Activated CD4-positive, alpha-beta T cell treated with anti-CD3 and anti-CD28 coated beads, Interleukin-2, amount 50 U/mL, for 16 hours (primary cell): ENCODE measurements around the gene NFATC2.
A peak's percentile ranks its signal among the peaks of the same experiment; 100 is the strongest.

Experiments
- DNase-seq: peaks from one replicate; pipeline ENCODE4 v3.0.0-alpha.2; 2020

Gene NFATC2

GRCh38 chr20:51371720-51372119 is 170.8 kb downstream of the NFATC2 start:
- DNase-seq: no peak

GRCh38 chr20:51369503-51369902 is 173.0 kb downstream of the NFATC2 start:
- DNase-seq: no peak

- DNase-seq: no peak
These were observed 173.9 kb downstream of the NFATC2 start for GRCh38 chr20:51368461-51369211.

- no peak for DNase-seq
These were observed 176.2 kb downstream of the NFATC2 start for GRCh38 chr20:51366155-51366886.

DNA sequence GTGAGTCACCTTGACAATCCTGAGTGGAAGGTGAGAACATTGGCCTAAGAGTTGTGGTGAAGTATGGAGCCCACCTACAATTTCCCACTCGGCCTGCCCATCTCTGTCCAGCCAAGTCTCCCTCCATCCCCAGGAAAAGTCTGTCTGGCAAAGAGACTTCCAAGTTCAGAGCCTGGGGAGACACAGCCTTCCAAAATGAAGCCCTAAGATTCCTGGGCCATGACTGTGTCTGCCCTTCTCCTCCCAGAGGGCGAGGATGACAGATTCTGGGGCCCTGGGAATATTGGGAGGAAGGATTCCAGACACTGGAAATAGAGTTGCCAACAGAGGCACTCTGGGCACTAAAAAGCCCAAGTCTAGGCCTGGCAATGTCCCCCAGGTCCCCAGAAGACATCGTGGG is 176.8 kb downstream of the NFATC2 start:
- no peak for DNase-seq

DNA sequence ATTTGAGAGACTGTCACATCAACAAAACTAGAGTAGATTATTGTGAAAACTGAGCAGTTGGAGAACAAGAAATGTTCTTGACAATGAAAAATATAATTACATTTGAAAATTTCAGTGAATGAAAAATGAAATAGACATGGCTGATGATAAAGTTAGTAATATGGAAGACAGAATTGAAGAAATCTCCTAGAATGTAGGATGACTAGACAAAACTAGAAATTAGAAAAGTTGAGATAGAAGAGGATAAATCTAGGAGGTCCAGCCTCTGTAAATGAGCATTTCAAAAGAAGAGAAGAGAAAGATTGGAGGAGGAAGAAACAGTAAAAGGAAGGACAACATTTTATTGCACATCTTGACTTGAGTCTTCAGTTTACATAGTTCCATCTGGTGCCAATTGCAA is 178.7 kb downstream of the NFATC2 start:
- DNase-seq: no peak

DNA sequence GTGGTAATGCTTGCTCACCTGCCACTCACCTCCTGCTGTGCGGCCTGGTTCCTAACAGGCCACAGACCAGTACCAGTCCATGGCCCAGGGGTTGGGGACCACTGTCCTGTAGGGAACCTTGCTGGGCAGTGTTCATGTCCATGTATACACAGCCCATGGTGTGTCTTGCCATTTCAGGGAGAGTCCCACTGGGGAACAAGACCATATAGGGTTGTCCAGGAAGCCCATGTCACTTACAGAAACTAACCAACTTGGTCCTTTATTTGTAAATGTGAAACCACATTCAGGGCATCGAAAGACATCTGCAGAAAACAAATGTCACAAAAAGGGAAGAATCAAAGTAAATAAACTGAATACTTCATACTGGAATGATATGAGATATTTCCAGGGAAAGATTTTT is 179.1 kb downstream of the NFATC2 start:
- no peak for DNase-seq

DNA sequence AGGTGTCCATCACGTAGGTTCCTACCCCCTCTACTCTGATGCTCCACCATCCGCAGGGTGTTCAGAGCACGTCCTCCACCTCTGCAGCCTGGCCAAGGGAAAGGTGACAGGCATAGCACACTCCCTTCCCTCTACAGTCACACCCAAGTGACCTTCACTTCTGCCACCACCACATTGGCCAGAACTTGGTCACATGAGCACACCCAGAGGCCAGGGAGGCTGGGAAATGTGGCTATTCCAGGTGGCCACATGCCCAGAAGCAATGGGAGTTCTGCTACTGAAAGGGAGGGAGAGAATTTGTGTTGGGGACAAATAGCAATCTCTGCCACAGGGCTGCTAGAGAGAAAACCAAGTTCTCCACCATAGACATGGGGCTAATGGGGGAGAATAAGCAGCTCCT is 180.3 kb downstream of the NFATC2 start:
- no peak for DNase-seq

- no peak for DNase-seq
These were observed 181.3 kb downstream of the NFATC2 start for GRCh38 chr20:51361258-51361657.

DNA sequence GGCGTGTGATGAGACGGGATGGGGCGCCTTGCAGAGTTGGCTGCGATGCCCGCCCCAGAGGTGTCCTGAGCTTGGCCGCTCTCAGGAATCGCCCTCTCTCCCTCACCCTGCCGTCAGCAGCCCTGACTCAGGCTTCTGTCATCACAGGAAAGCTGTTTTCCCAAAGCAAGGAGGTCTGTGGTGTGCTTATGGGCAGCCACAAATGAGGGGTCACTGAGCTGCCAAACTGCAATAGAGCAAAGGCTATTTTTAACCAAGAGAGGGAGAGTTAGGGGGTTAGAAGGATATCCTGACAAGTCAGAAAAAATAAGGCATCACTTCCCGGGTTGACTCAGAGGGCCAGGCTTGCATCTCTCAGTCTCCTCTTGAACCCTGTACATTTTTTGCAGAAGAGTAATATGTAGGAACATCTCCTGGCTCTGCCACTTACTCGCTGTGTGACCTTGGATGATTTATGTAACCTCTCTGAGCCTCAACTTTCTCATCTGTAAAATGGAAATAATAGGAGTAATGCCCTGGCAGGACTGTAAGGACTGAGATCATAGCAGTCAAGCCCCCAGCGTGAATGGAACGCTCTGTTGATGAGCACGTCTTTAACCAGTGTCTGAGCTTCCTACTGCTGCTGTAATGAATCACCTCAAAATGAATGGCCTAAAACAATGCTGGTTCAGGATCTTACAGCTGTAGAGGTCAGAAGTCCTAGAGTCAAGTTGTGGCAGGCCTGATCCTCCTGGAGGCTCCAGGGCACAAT is 181.9 kb downstream of the NFATC2 start:
- no peak for DNase-seq

DNA sequence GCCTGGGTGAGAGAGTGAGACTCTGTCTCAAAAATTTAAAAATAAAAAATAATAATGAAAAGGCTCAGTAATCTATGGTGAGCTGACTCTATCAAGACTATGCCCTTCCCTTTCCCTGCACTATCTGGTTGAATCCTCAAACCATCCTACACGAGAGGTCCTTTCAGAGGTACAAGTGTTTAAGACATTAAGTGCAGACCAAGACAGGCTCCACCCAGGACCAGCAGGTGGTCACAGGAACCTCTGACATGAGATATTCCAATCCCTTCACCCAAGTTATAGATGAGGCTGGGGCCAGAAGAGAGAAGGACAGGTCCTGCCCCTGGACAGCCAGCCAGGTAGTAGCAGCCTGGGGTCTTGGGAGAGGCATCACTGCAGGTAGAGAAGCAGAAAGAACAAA is 182.6 kb downstream of the NFATC2 start:
- no peak for DNase-seq

DNA sequence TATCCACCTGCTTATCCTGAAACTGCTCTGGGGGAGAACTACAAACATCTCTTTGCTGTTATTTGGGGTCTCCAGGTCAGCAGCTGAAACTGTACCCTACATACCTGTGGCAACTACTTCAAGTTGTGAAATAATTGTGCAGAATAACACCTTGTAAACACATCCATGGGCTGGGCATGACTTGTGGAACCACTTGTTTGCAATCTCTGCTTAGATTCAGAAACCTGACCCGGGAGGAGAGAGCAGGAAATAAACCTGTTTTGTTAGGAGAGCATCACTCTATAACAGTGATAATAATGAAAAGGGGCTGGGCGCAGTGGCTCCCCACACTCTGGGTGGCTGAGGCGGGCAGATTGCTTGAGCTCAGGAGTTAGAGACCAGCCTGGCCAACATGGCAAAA is 183.1 kb downstream of the NFATC2 start:
- DNase-seq: no peak

GRCh38 chr20:51358032-51358724 is 184.3 kb downstream of the NFATC2 start:
- no peak for DNase-seq

DNA sequence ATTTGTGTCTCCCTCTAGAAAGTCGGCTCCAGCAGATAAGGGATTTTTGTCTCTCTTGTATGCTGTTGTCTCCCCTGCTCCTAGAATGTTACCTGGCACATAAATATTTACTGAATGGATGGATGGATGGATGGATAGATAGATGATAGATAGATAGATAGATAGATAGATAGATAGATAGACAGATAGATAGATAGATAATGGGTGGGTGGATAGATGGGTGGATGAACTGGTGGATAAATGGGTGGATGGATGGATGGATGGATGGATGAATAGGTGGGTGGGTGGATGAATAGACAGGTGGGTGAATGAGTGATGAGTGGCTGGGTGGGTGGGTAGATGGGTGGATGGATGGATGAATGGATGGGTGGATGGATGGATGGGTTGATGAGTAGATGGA is 185.0 kb downstream of the NFATC2 start:
- no peak for DNase-seq

DNA sequence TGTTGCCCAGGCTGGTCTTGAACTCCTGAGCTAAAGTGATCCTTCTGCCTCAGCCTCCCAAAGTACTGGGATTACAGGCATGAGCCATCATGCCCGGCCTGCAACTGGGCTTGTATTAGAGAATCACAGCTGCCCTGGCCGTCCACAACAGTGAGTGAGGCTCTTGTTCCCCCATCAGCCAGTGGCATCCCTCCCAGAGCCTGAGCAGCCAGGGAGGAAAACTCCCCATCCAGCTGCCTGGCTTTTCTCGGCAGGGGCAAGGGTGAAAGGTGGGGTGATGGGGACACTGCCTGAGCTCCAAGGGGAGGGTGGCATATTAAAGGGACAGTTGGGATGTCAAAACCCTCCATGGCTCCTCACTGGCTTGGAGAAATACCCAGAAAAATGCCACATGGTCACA is 185.6 kb downstream of the NFATC2 start:
- no peak for DNase-seq

DNA sequence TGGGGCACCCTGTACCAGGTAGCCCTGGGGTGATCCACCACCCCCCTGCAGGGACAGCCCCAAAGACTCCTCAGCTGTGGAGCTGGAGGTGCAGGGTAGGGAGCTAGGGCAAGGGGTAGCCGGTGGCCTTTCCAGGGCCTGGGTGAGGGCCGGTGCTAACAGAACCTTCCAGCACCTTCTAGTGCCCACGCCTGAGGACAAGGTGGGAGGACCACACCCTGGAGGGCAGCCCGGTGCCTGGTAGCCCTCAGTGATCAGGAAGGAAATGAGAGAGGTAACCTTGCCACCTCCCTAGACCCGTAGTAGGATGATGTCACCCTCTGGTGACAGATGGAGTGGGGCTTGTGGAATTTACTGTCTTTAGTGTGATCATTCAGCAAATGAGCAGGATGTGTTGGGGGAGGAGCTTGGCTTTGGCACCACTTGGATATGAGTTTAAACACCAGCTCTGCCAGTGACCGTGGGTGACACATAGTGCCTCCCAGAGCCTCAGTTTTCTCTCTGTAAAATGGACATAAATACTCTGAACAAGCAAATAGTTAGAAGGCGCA is 187.7 kb downstream of the NFATC2 start:
- peak; percentile 35 for DNase-seq

GRCh38 chr20:51354191-51354768 is 188.2 kb downstream of the NFATC2 start:
- no peak for DNase-seq

GRCh38 chr20:51353491-51353890 is 189.0 kb downstream of the NFATC2 start:
- no peak for DNase-seq

DNA sequence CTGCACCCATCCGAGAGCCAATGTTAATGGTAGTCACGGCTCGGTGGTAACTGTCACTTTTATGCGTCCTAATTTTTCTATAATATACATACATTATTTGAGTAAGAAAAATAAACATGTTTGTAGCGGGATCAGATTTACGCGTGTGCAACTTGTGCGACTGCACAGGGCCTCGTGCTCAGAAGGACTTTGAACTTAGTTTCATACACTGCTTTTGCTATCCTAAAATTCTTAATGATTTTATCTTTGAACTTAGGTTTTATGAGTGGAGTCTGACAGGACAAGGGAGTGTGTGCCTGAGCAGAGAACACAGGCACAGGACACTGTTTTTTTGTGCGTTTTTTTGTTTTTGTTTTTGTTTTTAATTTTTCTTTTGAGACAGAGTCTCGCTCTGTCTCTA is 189.7 kb downstream of the NFATC2 start:
- DNase-seq: no peak

DNA sequence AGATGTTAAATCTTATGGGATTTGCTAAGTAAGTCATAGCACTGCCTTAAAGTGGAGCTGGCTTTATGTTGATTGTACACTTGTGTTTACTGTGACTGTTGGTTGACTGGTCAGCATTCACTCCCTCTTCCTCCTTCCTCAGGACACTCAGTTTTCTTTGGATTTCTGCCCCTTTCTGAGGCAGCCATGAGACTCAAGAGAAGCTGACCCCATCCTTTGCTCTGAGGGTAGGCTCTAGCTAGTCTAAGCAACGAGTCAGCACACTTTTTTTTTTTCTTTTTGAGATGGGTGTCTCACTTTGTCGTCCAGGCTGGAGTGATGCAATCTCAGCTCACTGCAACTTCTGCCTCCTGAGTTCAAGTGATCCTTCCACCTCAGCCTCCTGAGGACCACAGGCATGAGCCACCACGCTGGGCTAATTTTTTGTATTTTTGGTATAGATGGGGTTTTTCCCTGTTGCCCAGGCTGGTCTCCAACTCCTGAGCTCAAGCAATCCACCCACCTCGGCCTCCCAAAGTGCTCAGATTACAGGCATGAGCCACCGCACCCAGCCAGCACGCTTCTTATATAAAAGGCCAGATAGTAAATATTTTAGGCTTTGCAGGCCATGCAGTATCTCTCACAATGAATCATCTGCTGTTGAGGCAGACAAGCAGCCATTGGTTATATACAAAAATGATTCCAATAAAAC is 191.4 kb downstream of the NFATC2 start:
- no peak for DNase-seq

GRCh38 chr20:51348876-51349275 is 193.6 kb downstream of the NFATC2 start:
- DNase-seq: no peak

DNA sequence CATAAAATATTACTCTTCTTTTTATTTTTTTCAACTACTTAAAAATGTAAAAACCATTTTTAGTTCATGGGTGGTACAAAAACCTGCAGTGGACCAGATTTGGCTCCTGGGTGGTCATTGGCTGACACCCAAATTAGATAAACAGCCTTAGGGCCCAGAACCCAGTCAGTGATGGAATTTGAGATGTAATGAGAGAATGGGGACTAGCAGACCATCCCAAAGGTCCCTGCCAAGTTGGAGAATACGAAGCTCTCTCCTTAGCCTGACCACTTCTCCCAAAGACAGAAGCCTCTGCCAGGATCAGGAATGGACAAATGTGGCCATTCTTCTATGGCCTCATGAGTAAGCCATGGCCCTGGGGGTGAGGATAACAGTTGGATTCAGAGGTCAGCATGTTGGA is 194.7 kb downstream of the NFATC2 start:
- no peak for DNase-seq
